ENCODE data around the gene KDR. TPM values are rescaled to one million over a fixed set of nuclear protein-coding genes. Genes with fewer than 3 reads are reported as not detected.

Gene KDR
- total RNA-seq = not detected in 2 replicates

DNA sequence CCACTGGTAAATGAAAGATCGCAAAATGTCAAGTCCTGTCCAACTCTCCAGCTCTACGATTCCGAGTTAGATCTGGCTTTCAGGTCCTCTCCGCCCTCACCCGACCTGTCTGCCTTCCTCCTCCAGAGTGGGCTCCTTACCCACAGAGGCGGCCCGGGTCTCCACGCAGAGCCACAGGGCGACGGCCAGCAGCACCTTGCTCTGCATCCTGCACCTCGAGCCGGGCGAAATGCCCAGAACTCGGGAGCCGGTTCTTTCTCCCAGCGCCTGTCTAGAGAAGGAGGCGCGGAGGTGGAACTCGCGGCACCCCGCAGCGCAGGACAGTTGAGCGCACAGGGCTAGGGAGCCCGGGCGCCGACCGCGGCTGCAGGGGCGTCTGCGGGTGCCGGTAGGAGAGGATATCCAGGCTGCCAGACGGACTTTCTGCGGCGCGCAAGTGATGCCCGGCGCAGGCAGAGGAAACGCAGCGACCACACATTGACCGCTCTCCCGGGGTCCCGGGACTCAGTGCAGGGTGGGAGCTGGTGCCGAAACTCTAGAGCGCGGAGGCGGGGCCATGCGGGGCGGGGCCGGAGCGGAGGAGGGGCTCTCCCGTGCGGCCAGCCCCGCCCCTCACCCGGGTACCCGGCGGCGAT is at the start of gene KDR:
Gene KDR (minus strand): TSS at position 509 of the 635 bp plus-strand sequence. CDS start 302 bp downstream, at position 207.
- intact Hi-C loops (cut with micrococcal nuclease) = no loop called here

DNA sequence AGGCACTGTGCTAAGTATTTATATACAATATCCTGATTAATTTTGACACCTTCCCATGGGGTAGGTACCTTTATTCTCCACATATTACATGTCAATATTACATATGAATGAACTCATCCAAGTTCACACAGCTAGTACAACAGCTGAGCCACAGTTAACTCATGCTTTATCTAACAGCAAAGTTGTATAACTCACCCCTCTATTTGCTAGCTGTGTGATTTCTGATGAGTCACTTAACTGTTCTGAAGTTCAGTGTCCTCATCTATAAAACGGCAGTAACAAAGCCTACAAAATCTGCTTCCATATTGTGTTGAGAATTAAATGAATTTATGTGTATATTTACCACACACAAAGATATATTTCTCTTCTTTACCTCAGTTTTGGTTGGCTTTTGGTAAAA is 48.2 kb upstream of the KDR start:
- intact Hi-C loops (cut with micrococcal nuclease) = no loop called here

DNA sequence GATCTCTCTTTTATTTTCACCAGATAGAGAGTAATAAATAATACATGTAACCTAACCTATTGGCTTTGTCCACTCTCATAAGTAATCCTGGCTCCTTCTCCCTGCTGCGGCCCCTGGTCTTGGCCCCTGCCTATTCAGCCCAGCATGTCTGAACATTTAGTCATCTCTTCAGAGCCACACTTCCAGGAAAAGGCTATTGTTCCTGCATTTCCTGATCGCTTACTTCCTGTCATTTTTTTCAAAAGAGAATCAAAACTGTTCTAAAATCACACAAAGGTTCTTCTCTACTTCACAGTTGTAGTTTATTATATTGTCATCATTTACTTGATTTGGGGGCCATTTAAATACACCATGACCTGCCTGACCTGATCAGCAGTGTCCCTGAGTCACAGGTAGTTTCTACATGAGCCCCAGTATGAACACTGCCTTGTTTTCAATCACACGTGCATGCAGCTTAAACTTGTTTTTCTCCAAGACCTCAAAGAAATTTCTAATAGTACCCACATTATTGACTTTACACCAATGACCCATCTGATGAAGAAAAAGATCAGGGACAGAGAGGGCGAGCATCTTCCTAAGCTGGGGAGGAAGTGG is 47.4 kb upstream of the KDR start:
- intact Hi-C loops (cut with micrococcal nuclease) = no loop called here

DNA sequence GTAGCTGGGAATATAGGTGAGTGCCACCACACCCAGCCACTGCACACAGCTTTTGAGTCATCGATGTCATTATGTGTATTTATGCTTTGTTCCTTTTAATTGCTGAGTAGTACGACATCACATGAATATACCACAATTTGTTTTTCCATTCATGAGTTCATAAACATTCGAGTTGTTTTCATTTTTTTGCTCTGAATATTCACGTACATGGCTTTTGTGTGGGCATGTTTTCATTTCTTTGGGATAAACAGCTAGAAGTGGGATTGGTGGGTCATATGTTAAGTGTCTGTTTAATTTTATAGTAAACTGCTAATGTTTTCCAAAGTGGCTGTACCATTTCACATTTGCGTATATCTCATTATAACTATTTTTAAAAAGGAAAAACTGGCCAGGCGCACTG is 45.1 kb upstream of the KDR start:
- intact Hi-C loops (cut with micrococcal nuclease) = no loop called here

GRCh38 chr4:55169352-55169961 is 44.1 kb upstream of the KDR start:
- intact Hi-C loops (cut with micrococcal nuclease) = no loop called here

GRCh38 chr4:55162396-55162795 is 37.0 kb upstream of the KDR start:
- intact Hi-C loops (cut with micrococcal nuclease) = no loop called here

GRCh38 chr4:55161739-55162138 is 36.3 kb upstream of the KDR start:
- intact Hi-C loops (cut with micrococcal nuclease) = no loop called here

DNA sequence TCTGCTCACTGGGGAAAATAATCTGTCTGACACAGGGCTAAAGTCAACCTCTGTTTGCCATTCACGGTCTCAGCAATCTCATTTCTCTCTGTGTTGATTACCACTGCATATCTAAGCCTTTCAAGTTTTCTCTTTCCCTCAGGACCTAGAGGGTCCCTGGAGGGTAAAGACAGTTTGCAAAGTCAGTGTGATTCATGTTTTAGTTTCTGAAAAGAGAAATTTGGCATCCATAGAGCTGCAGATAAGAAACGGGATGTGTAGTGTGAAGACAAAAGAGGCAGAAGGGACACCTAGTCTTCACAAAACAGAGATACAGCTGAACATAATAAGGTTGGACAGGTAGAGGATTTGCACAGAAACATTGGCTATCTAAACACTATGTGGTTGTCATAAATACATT is 34.5 kb upstream of the KDR start:
- intact Hi-C loops (cut with micrococcal nuclease) = no loop called here

- intact Hi-C loops (cut with micrococcal nuclease) = no loop called here
These were observed 33.6 kb upstream of the KDR start for GRCh38 chr4:55158957-55159356.

DNA sequence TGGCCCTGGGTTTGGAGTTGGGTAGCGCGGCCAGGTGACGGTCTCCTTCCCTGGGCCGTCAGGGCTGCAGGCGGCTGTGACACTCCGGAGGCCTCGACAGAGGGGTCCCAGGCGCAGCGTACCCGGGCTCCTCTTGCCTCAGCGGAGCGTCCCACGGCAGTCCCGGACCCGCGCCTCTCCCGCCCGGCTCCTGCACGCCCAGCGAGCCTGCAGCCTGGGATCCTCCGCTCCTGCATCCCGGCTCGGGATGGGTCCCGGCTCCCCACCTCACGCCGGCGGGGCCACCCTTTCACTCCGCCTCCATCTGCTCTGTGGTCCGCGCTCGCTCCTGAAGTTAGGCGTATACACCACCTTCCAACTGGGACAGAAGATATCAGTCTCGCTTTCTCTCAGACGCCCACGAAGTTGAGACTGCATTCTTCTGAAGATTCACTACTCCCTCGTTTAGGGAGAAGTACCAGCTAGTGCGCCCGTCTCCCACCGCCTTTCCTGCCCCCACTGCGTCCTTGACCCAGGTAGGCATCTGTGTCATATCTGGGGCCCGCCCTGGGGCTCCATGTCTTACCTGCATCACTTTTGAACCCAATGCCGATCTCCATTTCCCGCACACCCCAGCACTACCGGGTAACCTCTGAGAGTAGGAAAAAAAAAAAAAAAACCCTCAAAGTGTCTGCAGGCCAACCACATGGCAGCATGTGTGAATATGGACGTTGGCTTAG is 32.3 kb upstream of the KDR start:
- intact Hi-C loops (cut with micrococcal nuclease) = no loop called here

DNA sequence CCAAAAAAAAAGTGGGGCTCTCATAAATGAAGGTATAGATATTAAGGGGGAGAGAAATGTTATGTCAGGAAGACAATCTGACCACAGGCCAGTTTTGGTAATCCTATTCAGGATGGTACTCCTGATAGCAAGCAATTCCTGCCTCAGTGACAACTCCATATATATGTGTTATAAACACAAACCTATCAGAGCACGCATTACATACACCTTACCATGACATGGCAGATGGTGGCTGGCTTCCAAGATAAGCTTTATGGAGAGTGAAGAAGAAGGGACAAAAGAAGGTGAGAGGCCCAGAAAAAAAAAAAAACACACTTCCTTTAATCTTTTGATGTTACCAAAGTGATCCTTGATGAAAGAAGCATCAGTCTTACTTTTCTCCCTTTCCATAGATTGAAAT is 29.5 kb upstream of the KDR start:
- intact Hi-C loops (cut with micrococcal nuclease) = no loop called here

DNA sequence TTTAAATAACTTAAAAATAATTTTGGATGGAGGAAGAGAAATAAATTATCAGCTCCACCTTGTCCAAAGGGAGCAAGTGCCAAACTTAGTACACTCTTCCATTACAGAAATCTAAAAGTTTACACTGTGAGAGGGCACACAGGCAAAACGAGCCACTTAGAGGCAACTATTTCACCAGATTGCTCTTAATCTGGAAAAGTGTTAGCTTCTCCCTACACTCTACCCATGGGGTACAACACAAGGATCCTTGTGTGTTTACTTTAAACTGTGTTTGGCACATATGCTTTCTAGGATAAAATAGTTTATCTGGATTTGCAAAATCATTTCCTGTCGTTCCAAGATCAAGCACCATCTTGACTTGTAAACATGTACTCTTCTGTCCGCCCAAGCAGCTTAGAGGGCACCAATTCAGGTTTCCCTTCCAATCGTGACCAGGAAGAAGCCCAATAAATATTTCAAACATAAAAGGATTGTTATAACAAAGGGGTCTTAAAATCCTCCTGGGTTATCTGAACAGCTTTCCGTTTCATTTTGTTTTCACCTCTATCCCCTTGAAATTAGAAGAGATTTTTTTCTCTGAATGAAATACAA is 29.0 kb upstream of the KDR start:
- intact Hi-C loops (cut with micrococcal nuclease) = no loop called here

GRCh38 chr4:55143858-55144257 is 18.5 kb upstream of the KDR start:
- intact Hi-C loops (cut with micrococcal nuclease) = no loop called here

GRCh38 chr4:55138367-55138766 is 13.0 kb upstream of the KDR start:
- intact Hi-C loops (cut with micrococcal nuclease) = no loop called here

- intact Hi-C loops (cut with micrococcal nuclease) = no loop called here
These were observed 11.2 kb upstream of the KDR start for GRCh38 chr4:55136634-55137033.

DNA sequence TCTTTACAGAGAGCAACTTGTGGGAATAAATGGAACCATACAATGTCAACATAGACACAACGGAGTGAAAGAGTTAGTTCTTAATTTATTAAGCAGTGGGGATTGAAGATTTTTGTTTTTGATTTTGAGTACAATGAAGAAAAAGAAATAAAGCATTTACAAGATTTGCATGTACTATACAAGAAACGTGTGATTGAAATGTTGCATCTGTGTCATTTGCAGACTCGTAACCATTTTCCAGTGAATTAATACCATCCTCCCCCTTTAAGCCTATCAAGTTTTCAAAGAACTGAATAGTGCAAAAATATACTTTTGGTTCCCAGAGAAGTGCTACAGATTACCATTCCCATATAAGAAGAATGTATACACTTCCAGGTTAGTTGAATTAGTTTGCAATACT is 8.6 kb upstream of the KDR start:
- intact Hi-C loops (cut with micrococcal nuclease) = no loop called here

DNA sequence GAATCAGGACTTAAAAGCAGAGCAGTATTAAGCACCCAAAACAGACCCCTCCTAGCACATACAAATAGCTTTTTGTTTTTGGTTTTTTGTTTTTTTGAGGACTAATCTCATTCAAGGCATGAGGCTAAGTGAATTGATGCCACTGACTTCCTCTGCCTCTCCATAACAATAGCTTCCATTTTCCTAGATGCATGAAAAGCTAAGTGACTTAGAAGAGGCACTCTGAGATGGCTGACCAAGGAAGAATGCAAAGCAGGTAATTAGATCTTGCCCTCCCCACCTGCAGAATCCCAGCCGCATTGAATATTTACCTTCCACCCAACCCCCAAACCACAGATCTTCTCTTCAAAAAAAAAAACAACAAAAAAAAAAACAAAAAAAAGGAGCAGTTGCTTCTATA is 7.4 kb upstream of the KDR start:
- intact Hi-C loops (cut with micrococcal nuclease) = no loop called here

GRCh38 chr4:55127521-55127920 is 2.1 kb upstream of the KDR start:
- intact Hi-C loops (cut with micrococcal nuclease) = no loop called here

DNA sequence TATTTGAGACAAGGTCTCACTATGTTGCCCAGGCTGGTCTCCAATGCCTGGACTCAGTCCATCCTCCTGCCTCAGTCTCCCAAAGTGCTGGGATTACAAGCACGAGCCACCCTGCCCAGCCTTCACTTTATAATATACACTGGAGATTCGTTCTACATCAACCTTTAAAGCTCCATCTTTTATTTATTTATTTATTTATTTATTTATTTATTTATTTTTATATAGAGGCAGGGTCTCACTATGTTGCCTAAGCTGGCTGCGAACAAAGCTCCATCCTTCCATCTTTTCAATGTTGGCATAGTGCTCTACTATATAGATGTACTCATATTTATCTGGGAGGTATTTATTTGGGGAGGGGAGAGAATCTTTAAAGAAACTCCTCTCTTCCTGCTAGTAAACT is 1.7 kb upstream of the KDR start:
- intact Hi-C loops (cut with micrococcal nuclease) = no loop called here

- intact Hi-C loops (cut with micrococcal nuclease) = no loop called here
These were observed 557 bp upstream of the KDR start for GRCh38 chr4:55125763-55126541.

Data from T-helper 1 cell treated with Interleukin-12 subunit alpha and Interleukin-12 subunit beta and Interleukin-4 antibody, amounts not matched to agents 30 ng/mL and 1 ng/mL, for 36 hours (primary cell).